Mononuclear cell (primary cell): ENCODE measurements around the gene TRIM38. TPM values are rescaled to one million over a fixed set of nuclear protein-coding genes. Genes with fewer than 3 reads are reported as not detected.
"Not testable (repeated sequence)": the region's sequence is repeated elsewhere in the genome, so short reads cannot be mapped to it uniquely, and the experiment has no call there.

Experiments
- H3K27me3 ChIP-seq: 2 replicates; pipeline ENCODE4 v1.6.0; 2011; ENCODE audit warnings: low read length, control low read depth; ENCODE audit not compliant: insufficient read depth
- H3K4me1 ChIP-seq: 2 replicates; pipeline ENCODE4 v1.5.1; 2011; ENCODE audit warnings: mild to moderate bottlenecking, low read length, control low read depth; ENCODE audit not compliant: insufficient read depth
- H3K4me3 ChIP-seq: 2 replicates; pipeline ENCODE4 v1.5.1; 2011; ENCODE audit warnings: mild to moderate bottlenecking, low read length, moderate library complexity
- H3K9me3 ChIP-seq: 2 replicates; pipeline ENCODE4 v1.5.1; 2011; ENCODE audit warnings: low read depth, mild to moderate bottlenecking, control low read depth, low read length
- total RNA-seq: library from RNA; depleted of rRNA; stranded (reverse); fragments of >200 nt; gene quantifications from one replicate; pipeline ENCODE4 v1.2.3, GENCODE V29; 2012

TRIM38 gene
- total RNA-seq, 1 donor, result 18.7 TPM

DNA sequence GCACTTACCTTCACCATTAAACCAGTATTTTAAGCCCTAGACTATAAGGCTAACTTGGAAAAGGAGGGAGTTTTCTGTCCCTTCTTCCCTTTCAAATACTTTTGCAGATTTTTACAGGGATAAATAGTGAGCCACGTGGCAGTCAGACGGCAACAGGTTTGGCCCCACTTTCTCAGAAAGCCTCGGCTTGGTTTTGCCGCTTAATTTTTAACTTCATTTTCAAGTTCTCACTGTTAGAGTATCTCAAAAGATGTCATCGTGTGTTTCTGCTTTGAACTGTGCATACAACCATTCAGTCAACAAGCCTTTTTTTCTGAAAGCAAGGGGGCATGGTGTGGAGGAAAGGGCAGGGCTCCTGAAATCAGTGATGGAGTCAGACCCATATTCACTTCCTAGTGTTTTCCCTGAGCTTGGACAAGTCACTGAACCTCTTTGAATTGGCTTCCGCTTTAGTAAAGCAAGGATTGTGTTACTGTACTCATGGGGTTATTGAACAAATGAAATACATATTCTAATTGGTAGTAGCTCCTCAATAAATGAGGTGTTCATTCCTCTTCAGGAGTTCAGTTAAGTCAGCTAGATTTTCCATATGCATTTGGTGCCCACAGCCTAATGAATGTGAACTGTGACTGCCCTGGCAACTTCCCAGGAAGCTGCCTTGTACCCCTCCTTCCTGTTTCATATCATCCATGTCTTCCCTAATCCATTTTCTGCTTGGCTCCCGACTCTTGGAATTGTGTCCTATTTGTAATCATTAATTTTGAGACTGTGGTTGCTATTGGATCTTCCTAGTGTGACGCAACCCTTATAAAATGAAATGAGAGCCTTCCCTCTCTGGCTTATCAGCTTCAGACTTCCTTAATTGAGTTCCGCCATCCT, 31.8 kb upstream of the TRIM38 start, which contains the start of gene SLC17A2:
Gene SLC17A2, minus strand, starts transcription at position 160 of the 879 bp plus-strand sequence. CDS start 4,895 bp downstream, outside the sequence.
- H3K4me1 ChIP-seq, result peaks cover 6% of the 10 kb centered on the region
- H3K9me3 ChIP-seq, result no peaks in the 10 kb centered on the region
- no peak within 1 kb of the TSS for H3K4me3 ChIP-seq
- H3K27me3 ChIP-seq, result no peaks in the 10 kb centered on the region

DNA sequence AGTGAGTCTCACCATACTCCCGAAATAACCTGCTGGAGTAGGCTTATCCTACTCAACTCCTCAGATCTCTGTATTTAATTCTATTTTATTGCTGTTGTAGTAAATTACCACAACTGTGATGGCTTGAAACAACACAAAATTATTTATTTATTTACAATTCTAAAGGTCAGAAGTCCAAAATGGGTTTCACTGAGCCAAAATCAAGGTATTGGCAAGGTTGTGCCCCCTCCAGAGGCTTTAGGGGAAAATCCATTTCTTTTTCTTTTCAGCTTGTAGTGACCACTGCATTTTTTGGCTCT, 31.2 kb upstream of the TRIM38 start:
- Histone ChIP-seq H3K4me1 (peaks cover 6% of the 10 kb centered on the region), H3K4me3 (no peak overlapping the region), H3K27me3 (no peaks in the 10 kb centered on the region), H3K9me3 (no peaks in the 10 kb centered on the region)

DNA sequence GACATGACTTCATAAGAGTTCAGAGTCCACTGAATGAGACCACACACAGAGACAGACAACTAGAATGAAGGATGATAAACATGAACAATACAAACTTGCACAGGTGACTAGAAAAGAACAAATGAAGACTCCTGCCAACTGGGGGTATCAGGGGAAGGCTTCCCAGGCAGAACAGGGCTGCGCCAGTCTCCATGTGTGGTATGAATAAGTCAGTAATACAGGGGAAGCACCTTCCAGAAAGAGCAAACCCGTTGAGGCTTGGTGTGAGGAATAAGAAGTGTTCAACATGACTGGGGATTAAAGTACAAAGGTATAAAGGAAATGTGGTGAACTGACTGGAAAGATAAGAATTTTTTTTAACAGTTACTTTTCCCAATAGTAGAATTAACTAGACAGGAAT, 28.4 kb upstream of the TRIM38 start:
- no peaks in the 10 kb centered on the region for H3K4me1 ChIP-seq
- no peaks in the 10 kb centered on the region for H3K27me3 ChIP-seq
- H3K4me3 ChIP-seq, result no peak overlapping the region
- H3K9me3 ChIP-seq, result no peaks in the 10 kb centered on the region

DNA sequence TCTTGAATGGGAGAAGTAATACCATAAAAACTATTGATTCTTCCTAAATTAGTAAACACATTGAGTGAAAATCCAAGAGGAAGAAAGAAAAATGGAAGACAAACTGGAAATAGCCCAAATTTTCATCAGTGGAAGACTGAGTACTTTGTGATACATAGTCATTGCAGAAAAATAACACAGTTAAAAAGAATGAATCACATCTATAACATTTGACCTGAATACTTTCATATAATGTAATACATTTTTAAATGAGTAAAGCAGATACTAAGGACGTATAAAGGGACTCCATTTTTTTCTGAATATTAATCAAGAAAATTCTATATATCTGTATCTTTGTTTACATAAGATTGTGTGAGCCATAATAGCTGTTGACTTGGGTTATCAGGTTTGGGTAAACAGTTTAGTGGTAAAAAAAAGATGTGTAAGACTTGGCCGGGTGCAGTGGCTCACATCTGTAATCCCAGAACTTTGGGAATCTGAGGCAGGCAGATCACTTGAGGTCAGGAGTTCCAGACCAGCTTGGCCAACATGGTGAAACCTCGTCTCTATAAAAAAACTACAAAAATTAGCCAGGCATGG, 27.8 kb upstream of the TRIM38 start:
- no peaks in the 10 kb centered on the region for H3K9me3 ChIP-seq
- no peaks in the 10 kb centered on the region for H3K4me1 ChIP-seq
- H3K27me3 ChIP-seq, result no peaks in the 10 kb centered on the region
- no peak overlapping the region for H3K4me3 ChIP-seq

DNA sequence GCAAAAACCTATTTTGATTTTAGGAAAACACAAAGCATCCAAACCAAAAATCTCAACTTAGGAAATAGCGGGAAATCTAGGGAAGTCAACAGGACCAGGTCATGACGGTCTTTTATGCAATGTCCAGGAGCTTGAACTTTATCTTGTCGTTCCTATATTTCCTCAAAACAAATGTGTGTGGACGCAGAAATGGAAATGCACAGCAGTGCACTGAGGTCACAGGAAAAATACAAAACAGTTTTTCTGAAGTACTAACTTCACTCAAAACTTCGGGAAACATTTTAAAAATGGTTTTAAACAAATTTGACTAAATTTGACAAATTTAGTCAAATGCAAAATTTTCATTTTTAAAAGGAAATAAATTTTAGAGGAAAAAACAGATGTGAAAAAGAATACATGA, 26.6 kb upstream of the TRIM38 start:
- H3K27me3 ChIP-seq, result no peaks in the 10 kb centered on the region
- H3K9me3 ChIP-seq, result no peaks in the 10 kb centered on the region
- no peak overlapping the region for H3K4me3 ChIP-seq
- no peaks in the 10 kb centered on the region for H3K4me1 ChIP-seq

DNA sequence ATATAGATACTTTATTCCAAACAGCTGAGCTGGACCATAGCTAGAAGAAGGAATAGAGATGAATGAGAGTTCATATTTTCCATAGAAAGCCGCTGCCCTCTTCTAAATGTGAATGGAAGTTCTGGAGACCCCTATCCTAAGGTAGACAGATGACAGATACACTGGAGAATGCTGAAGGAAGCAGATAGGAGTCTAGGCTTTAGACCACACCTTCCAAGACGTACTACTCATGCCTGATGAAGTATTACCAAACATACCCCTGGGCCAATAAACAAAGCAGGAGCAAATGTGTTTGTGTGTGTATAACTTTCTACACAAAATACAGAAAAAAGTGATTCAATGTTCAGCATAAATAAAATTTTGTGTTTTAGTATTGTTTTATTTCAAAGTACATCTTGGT, 23.0 kb upstream of the TRIM38 start:
- H3K9me3 ChIP-seq, result no peaks in the 10 kb centered on the region
- H3K27me3 ChIP-seq, result no peaks in the 10 kb centered on the region
- no peaks in the 10 kb centered on the region for H3K4me1 ChIP-seq
- no peak overlapping the region for H3K4me3 ChIP-seq

DNA sequence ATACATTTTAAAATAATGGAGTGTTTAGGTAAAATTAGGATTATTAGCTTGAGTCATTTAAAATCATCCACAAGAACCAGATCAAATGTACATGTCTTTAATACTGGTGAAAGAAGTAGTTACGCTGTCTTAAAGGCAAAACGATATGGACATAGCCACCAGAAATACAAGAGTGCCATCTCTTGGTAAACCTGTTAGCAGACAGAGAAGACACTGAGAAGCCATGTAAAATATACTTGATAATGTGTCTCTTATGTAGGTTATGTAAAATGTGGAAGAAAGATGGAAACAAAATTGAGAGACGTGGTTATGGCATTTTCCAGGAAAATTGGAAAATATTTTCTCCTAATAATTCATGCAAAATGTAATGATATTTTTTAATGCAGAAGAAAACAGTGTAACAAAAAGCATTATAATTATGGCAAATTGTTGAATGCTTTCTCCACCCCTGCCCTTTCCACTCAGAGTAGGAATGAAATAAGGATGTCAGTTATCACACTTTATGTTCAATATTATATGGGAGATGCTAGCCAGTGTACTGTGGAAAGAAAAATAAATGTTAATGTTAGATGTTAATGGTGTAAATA, 19.9 kb upstream of the TRIM38 start:
- no peak overlapping the region for H3K4me3 ChIP-seq
- H3K27me3 ChIP-seq, result no peaks in the 10 kb centered on the region
- H3K9me3 ChIP-seq, result no peaks in the 10 kb centered on the region
- H3K4me1 ChIP-seq, result no peaks in the 10 kb centered on the region

DNA sequence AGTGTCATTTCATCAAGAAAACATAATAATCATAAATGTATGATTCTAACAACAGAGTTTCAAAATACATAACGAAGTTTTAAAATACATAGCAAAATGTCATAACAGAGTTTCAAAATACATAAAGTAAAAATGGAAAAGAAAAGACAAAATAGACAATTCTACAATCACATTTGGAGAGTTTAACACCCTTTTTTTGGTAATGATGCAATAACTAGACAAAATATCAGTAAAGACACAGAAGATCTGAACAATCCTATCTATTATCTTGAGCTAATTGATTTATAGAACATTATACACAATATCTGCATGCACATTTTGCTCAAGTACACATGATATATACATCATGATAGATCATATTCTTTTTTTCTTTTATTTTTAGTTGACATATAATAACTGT, 18.7 kb upstream of the TRIM38 start:
- H3K4me3 ChIP-seq, result no peak overlapping the region
- no peaks in the 10 kb centered on the region for H3K9me3 ChIP-seq
- H3K4me1 ChIP-seq, result no peaks in the 10 kb centered on the region
- H3K27me3 ChIP-seq, result no peaks in the 10 kb centered on the region

DNA sequence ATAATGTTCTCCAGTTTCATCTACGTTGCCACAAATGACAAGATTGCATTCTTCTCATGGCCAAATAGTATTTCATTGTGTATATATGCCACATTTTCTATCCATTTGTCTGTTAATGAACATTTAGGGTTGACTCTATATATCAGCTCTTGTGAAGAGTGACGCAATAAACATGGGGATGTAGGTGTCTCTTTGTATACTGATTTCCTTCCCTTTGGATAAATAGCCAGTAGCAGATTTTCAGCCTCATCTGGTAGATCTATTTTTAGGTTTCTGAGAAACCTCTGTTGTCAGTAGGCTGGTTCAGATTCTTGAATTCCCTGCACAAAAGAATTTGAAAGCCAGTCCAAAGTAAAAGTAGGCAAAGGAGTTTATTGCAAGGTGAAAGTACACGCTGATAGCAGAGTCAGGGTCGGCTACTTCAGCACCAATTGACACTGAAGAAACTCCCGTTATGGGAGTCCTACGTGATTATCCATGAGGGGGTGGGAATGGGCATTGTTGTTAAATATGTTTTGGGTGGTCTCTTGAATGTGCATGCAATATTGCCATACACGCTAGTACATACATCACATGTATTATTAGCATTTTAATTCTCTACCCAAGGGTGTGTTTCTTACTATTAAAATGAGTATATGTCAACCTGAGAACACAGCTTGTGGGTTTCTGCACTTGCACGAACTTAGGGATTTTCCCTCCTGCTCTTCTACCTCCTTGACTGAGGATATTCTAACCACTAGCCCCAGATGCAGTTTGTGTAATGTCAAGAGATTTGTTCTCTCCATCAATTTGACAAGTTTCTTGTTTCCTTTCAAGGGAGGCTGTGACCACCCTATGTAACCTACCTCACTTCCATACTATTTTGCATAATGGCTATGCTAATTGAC, 17.7 kb upstream of the TRIM38 start:
- H3K9me3 ChIP-seq, result no peaks in the 10 kb centered on the region
- H3K27me3 ChIP-seq, result no peaks in the 10 kb centered on the region
- H3K4me3 ChIP-seq, result no peak overlapping the region
- H3K4me1 ChIP-seq, result no peaks in the 10 kb centered on the region

DNA sequence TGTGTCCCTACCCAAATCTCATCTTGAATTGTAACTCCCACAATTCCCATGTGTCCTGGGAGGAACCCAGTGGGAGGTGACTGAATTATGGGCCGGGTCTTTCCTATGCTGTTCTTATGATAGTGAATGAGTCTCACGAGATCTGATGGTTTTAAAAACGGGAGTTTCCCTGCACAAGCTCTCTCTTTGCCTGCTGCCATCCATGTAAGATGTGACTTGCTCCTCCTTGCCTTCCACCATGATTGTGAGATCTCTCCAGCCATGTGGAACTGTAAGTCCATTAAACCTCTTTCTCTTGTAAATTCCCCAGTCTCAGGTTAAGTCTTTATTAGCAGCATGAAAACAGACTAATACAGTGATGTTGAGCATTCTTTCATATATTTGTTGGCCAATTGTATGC, 16.9 kb upstream of the TRIM38 start:
- not testable (repeated sequence) for H3K4me1 ChIP-seq, H3K27me3 ChIP-seq, H3K9me3 ChIP-seq, H3K4me3 ChIP-seq

DNA sequence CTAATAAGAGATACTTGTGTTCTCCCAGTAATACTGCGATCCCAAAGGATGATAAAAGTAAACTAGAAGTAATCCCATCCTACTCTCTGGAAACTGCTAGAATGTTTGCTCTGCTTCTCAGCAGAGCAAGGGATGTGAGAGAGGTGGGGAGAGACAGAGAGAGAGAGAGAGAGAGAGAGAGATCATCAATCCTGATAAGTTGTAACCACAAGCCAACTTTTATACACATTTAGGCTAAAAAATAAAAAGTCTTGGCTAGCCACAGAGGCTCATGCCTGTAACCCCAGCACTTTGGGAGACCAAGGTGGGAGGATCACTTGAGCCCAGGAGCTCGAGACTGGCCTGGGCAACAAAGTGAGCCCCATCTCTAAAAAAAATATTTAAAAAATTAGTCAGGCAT, 16.0 kb upstream of the TRIM38 start:
- H3K4me3 ChIP-seq, result no peak overlapping the region
- no peaks in the 10 kb centered on the region for H3K9me3 ChIP-seq
- H3K4me1 ChIP-seq, result no peaks in the 10 kb centered on the region
- no peaks in the 10 kb centered on the region for H3K27me3 ChIP-seq

DNA sequence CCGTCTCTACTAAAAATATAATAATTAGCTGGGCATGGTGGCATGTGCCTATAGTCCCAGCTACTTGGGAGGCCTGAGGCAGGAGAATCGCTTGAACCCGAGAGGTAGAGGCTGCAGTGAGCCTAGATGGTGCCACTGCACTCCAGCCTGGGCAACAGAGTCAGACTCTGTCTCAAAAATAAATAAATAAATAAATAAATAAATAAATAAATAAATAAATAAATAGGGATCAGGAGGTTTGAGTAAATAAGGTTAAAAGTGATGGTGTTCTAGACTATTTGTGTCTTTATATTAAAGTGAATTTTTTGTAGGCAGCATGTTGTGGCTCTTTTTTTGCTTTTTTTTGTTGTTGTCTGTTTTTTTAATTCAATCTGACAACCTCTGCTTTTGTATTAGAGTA, 15.1 kb upstream of the TRIM38 start:
- not testable (repeated sequence) for H3K4me1 ChIP-seq, H3K4me3 ChIP-seq, H3K9me3 ChIP-seq

DNA sequence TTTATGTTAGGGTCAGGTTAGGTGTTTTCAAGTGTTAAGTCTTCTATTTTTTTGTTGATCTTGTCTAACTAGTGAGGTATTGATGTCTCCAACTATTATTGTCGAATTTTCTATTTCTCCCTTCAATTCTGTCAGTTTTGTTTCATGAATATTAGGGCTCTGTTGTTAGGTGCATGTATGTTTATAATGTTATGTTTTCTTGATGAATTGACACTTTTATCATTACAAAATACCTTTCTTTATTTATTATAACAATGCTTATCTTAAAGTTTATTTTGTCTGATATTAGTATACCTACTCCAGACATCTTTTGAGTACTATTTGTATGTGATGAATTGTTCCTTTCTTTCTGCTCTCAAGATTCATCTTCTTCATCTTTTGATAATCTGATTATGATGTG, 12.9 kb upstream of the TRIM38 start:
- Histone ChIP-seq H3K4me3 (no peak overlapping the region), H3K4me1 (no peaks in the 10 kb centered on the region), H3K27me3 (no peaks in the 10 kb centered on the region), H3K9me3 (no peaks in the 10 kb centered on the region)

More for the DNA sequence above, 15.1 kb upstream of the TRIM38 start:
- not testable (repeated sequence) for H3K27me3 ChIP-seq

DNA sequence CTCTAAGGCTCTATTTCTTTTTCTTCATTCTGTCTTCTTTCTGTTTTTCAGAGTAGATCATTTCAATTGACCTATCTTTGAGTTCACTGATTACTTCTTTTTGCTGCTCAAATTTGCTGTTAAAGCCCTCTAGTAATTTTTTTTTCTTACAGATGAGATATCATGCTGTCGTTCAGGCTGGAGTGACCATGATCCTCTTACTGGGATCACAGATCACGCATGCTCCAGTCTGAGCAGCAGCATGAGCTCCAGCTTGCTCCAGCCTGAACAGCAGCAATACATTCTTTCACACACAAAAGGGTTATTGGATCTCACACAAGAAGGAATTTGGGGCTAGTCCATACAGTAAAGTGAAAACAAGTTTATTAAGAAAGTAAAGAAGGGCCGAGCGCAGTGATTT, 12.3 kb upstream of the TRIM38 start:
- H3K4me3 ChIP-seq, result no peak overlapping the region
- no peaks in the 10 kb centered on the region for H3K4me1 ChIP-seq
- no peaks in the 10 kb centered on the region for H3K9me3 ChIP-seq
- H3K27me3 ChIP-seq, result no peaks in the 10 kb centered on the region
